Measurements from ENCODE around the gene CYP2J2.
"Not testable (repeated sequence)": the region's sequence is repeated elsewhere in the genome, so short reads cannot be mapped to it uniquely, and the experiment has no call there.

The CYP2J2 gene

DNA sequence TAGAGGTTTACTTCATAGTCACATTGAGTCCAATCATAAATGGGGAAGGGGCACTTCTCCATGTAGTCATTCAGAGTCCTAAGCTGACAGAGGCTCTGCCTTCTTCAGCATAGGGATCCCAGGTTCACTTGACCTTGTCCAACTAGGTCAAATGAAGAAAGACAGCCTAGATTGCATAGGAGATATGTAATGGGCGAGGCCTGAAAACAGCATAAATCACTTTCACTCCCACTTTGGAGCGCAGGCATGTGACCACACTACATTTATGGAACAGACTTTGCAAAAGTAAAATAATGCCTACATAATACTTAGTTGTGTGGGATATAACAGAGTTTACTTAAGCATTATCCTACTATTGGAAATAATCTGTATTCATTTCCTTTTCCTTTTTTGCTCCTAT is 60.1 kb downstream of the CYP2J2 start:
- DNase-seq (ENCODE audit: low read depth in 2 of 2): no peak

DNA sequence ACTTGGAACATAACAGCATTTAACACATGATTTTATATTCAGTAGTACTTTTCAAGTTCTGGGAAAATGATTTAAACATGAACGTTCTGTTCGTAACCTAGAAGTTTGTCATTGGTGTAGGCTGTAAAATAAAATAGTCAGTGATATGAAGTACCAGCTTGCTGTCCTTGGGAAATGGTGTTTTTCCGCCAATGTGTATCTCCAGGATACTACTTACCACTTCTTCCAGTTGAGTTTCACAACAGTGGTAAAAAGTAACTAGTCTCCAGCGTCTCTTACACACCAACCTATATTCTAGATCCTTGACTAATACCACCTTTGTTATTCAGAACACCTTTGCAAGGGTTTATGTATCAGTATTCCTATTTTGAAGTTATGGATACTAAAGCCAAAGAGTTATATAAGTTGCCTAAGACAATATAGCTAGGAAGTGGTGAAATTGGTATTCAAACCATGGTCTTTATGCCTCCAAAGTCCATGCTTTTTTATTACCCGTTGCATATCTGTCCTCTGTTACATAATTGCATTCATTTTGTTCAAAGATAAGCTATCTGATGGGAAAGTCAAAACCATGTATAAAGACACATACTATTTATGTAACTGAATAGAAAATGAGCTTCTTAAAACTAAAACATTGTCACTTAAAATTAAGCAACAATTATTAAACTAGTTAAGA is 68.8 kb downstream of the CYP2J2 start:
- DNase-seq (ENCODE audit: low read depth in 2 of 2): no peak

DNA sequence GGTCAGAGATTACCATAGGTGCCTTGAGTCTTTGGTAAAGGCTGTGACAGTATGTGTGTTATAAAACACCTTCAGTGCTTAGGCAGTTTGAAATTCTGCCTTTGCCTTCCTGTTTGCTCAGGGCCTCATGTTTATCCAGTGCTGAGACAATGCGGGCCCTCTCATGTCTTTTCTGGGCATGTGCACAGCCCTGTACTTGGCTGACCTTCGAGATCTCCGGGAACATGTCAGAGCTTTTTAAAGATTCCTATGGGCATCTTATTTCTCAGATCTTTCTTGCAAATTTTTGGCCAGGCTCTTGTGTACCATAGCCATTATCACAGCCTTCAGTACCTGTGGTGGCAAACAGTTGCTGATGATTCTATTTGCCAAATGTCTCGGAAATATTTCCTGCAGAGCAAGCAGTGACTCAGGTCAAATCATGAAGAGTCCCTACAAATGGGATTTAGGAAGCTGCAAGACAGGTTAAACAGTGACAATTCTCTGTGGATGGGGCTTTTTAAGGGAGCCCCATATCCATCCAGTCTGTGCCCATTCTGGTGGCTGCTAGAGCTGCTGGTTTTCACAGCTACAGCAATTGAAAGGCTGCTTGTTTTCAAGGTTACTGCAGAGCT is 69.7 kb downstream of the CYP2J2 start:
- DNase-seq (ENCODE audit: low read depth in 2 of 2): no peak

DNA sequence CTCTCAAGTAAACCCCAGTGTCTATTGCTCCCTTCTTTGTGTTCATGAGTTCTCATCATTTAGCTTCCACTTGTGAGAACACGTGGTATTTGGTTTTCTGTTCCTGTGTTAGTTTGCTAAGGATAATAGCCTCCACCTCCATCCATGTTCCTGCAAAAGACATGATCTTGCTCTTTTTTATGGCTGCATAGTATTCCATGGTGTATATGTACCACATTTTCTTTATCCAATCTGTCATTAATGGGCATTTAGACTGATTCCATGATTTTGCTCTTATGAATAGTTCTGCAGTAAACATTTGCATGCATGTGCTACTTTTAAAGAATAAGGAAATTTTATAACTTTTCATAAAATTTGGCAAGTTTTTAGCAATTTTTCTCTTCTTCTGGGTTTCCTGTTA is 71.3 kb downstream of the CYP2J2 start:
- not testable (repeated sequence) for DNase-seq (ENCODE audit: low read depth in 2 of 2)

DNA sequence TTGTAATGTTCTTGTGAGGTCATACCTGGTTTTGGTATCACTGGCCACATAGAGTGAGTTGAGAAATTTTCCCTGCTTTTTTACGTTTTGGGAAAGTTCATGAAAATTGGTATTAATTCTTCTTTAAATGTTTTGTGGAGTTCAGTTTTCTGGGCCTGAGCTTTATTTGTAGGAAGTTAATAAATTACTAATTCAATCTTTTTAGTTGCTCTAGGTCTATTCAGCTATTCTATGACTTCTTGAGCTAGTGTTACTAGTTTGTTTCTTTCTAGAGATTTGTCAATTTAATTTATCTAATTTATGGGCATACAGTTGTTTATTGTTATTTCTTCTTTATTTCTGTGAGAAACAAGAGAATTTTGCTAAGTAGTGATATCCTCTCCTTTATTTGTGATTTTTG is 74.5 kb downstream of the CYP2J2 start:
- DNase-seq (ENCODE audit: low read depth in 2 of 2): no peak

DNA sequence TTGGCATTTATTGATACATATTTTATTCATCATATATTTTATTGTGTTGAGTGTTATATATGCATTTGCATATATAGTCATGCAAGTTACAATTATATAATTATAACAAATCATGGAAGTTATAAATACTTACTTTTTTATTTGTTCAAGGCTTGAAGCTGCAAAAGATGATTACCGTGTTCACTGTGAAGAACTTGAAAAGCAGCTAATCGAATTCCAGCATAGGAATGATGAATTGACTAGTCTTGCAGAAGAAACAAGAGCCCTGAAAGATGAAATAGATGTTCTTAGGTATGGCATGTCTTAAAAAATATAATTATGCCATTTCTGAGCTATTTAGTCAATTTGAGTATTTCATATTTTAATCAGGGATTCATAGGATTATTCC is 79.7 kb downstream of the CYP2J2 start:
- DNase-seq (ENCODE audit: low read depth in 2 of 2): no peak

DNA sequence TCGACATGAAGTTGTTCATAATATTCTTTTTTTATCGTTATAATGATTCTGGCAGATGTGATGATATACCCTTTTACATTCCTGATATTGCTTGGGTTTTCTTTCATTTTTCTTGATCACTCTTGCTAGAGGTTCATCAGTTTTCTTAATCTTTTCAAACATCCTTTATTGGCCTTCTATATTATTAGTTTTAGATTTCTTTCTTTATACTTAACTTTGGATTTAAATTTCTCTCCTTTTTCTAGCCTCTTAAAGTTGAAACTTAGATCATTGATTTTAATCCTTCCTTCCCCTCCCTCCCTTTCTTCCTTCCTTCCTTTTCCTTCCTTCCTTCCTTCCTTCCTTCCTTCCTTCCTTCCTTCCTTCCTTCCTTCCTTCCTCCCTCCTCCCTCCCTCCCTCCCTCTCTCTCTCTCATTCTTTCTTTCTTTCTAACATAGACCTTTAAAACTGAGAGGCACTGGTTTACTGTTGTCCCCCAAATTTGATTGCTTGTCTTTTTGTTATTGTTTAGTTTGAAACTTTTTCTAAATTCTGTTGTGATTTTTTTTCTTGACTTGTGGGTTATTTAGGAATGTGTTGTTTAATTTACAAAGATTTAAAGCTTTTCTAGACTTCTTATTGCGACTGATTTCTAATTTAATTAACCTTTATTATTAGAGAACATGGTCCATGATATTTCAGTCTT is 80.2 kb downstream of the CYP2J2 start:
- DNase-seq (ENCODE audit: low read depth in 2 of 2): no peak

GRCh38 chr1:59845091-59845490 is 81.5 kb downstream of the CYP2J2 start:
- DNase-seq (ENCODE audit: low read depth in 2 of 2): no peak
